PC-9 (cell line): ENCODE results near the gene TNNI3K. TPM values are rescaled to one million over a fixed set of nuclear protein-coding genes. Genes with fewer than 3 reads are reported as not detected.

Source experiments
- BruUV-seq: library from RNA; stranded (reverse); fragments of 400-500 nt; replicated peaks from 2 replicates; lab custom pipeline; 2021; lab: Mats Ljungman, UMichigan
- CTCF ChIA-PET: fragments of 300-600 bp; sonication (Branson Sonifier 250); formaldehyde crosslinking; loops from one replicate; lab custom pipeline; 2022; ENCODE audit warnings: antibody characterized with exemption; lab: Charles Lee
- POLR2A ChIA-PET: fragments of 300-600 bp; sonication (Branson Sonifier 250); formaldehyde crosslinking; loops from one replicate; lab custom pipeline; 2022; ENCODE audit warnings: antibody characterized with exemption; ENCODE audit not compliant: unreplicated experiment; lab: Charles Lee
- DNase-seq, 2 experiments: peaks; one replicate each; pipeline versions ENCODE4 v3.0.0 to v3.0.0-alpha.2; 2015 to 2022; ENCODE audit warnings: mixed read lengths in 1 of 2
- H2AFZ ChIP-seq: fragments of 200-600 bp; sonication (generic); 2 replicates; pipeline ENCODE4 v1.8.1; 2017; ENCODE audit warnings: antibody characterized with exemption
- H3F3A ChIP-seq: fragments of 200-600 bp; sonication (generic); 2 replicates; pipeline ENCODE4 v1.8.1; 2017; ENCODE audit warnings: antibody characterized with exemption, mild to moderate bottlenecking, low read depth; ENCODE audit not compliant: insufficient read depth
- H3K27ac ChIP-seq: fragments of 200-600 bp; sonication (generic); 2 replicates; pipeline ENCODE4 v1.6.1; 2016; ENCODE audit warnings: mixed run types
- H3K27me3 ChIP-seq: fragments of 200-600 bp; sonication (generic); 2 replicates; pipeline ENCODE4 v1.6.1; 2016; ENCODE audit warnings: low read depth, mixed run types; ENCODE audit not compliant: insufficient read depth
- H3K36me3 ChIP-seq: fragments of 200-600 bp; sonication (generic); 2 replicates; pipeline ENCODE4 v1.6.1; 2016; ENCODE audit warnings: low read depth, mixed run types
- H3K4me1 ChIP-seq: fragments of 200-600 bp; sonication (generic); replicated peaks from 2 replicates; pipeline ENCODE4 v1.6.1; 2016; ENCODE audit warnings: mixed run types; ENCODE audit not compliant: insufficient read depth
- H3K4me2 ChIP-seq: fragments of 200-600 bp; sonication (generic); 2 replicates; pipeline ENCODE4 v1.6.1; 2017; ENCODE audit warnings: mixed run types
- H3K4me3 ChIP-seq: fragments of 200-600 bp; sonication (generic); 2 replicates; pipeline ENCODE4 v1.6.1; 2016; ENCODE audit warnings: mixed run types
- H3K79me2 ChIP-seq: fragments of 200-600 bp; sonication (generic); 2 replicates; pipeline ENCODE4 v1.6.1; 2017; ENCODE audit warnings: low read depth, mixed run types
- H3K9me2 ChIP-seq: fragments of 200-600 bp; sonication (generic); 2 replicates; pipeline ENCODE4 v1.8.1; 2017; ENCODE audit warnings: mild to moderate bottlenecking; ENCODE audit not compliant: insufficient read depth
- H3K9me3 ChIP-seq: fragments of 200-600 bp; sonication (generic); 2 replicates; pipeline ENCODE4 v1.8.1; 2016; ENCODE audit warnings: low read depth; ENCODE audit not compliant: insufficient read depth
- H4K20me1 ChIP-seq: fragments of 200-600 bp; sonication (generic); 2 replicates; pipeline ENCODE4 v1.8.1; 2017; ENCODE audit not compliant: insufficient read depth
- EZH2 ChIP-seq: fragments of 200-600 bp; sonication (generic); IDR thresholded peaks from 2 replicates; pipeline ENCODE4 v1.8.0; 2017; ENCODE audit warnings: antibody characterized with exemption, low read depth
- intact Hi-C: fragments of 100-400 bp; cut with micrococcal nuclease; formaldehyde crosslinking; loops from one replicate; pipeline ENCODE4 v1.10.0; 2022; ENCODE audit not compliant: unreplicated experiment
- total RNA-seq: library from RNA; stranded (reverse); gene quantifications from 2 replicates; pipeline ENCODE4 v1.2.3, GENCODE V29; 2021
- TF ChIP-seq, protein P1 (sequence below): fragments of 200-600 bp; sonication (generic); conservative IDR thresholded peaks from 2 replicates; pipeline ENCODE4 v1.6.1; 2017; ENCODE audit warnings: mixed run types, antibody characterized with exemption, mild to moderate bottlenecking, moderate library complexity

Gene TNNI3K
- total RNA-seq, 1 experiment from 2014 or later = 1.4 TPM

DNA sequence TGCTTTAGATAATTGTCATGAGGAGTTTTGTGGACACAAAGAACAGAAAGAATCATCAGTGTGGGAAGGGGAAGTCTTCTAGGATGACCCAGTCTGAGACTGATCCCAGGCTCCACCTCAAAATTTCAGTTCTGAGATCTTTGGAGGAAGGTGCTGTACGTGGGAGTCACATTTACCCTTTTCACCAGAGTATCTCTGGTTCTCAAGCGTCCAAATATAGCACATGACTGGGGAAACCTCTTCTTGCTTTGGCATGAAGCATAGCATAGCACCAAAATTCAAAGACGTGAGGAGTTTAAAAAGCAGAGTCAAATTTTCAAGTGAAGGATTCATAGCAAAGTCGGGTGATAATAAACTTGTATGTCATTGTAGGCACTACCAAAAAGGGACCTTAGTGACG, 180.7 kb downstream of the TNNI3K start:
- no peaks in the 10 kb centered on the region for H3K79me2 ChIP-seq
- no peaks in the 10 kb centered on the region for H3K9me2 ChIP-seq
- no peaks in the 10 kb centered on the region for H4K20me1 ChIP-seq
- DNase-seq = no peak
- H3K9me3 ChIP-seq = no peaks in the 10 kb centered on the region
- no peaks in the 10 kb centered on the region for H3K27me3 ChIP-seq
- no peak overlapping the region for H3K27ac ChIP-seq
- ChIA-PET POLR2A (no interaction called here), CTCF (no interaction called here)
- no peak overlapping the region for H3K4me2 ChIP-seq
- intact Hi-C loops = no loop called here
- H2AFZ ChIP-seq = peak overlapping the region; percentile 52; the same call in 1 of the 2 replicates
- TF ChIP-seq EZH2 = no peak
- TF ChIP-seq, protein P1, sequence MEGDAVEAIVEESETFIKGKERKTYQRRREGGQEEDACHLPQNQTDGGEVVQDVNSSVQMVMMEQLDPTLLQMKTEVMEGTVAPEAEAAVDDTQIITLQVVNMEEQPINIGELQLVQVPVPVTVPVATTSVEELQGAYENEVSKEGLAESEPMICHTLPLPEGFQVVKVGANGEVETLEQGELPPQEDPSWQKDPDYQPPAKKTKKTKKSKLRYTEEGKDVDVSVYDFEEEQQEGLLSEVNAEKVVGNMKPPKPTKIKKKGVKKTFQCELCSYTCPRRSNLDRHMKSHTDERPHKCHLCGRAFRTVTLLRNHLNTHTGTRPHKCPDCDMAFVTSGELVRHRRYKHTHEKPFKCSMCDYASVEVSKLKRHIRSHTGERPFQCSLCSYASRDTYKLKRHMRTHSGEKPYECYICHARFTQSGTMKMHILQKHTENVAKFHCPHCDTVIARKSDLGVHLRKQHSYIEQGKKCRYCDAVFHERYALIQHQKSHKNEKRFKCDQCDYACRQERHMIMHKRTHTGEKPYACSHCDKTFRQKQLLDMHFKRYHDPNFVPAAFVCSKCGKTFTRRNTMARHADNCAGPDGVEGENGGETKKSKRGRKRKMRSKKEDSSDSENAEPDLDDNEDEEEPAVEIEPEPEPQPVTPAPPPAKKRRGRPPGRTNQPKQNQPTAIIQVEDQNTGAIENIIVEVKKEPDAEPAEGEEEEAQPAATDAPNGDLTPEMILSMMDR = no peak
- BruUV-seq = no TSS peak
- H3K4me3 ChIP-seq = no peak overlapping the region
- H3F3A ChIP-seq = no peaks in the 10 kb centered on the region
- H3K4me1 ChIP-seq = no peaks in the 10 kb centered on the region
- H3K36me3 ChIP-seq = no peaks in the 10 kb centered on the region

DNA sequence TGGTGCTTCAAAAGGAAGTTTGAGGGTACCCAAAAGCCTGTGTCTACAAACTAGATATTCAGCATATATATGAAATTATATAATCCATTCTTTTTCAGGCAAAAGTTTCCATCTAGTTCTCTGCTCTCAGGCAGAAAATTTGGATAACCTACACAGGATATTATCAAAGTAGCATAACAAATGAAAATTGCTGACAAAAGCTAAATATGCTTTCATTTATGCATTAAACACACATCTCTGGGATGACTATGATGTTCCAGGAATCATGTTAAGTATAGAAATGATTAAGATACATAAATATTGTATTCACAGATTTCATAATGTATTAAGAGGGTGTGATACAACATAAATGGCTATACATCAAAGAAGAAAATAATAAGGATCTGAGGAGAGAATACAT, 184.4 kb downstream of the TNNI3K start:
- Histone ChIP-seq H2AFZ (no peak overlapping the region), H3K79me2 (no peaks in the 10 kb centered on the region), H3K27me3 (no peaks in the 10 kb centered on the region), H3F3A (no peaks in the 10 kb centered on the region), H3K4me2 (no peak overlapping the region), H4K20me1 (no peaks in the 10 kb centered on the region), H3K9me2 (no peaks in the 10 kb centered on the region), H3K9me3 (no peaks in the 10 kb centered on the region), H3K27ac (no peak overlapping the region), H3K4me3 (no peak overlapping the region), H3K36me3 (no peaks in the 10 kb centered on the region), H3K4me1 (no peaks in the 10 kb centered on the region)
- DNase-seq = no peak
- CTCF ChIA-PET = no interaction called here
- POLR2A ChIA-PET = no interaction called here
- intact Hi-C loops = no loop called here
- TF ChIP-seq EZH2 = no peak
- TF ChIP-seq, protein P1 = no peak
- no TSS peak for BruUV-seq

DNA sequence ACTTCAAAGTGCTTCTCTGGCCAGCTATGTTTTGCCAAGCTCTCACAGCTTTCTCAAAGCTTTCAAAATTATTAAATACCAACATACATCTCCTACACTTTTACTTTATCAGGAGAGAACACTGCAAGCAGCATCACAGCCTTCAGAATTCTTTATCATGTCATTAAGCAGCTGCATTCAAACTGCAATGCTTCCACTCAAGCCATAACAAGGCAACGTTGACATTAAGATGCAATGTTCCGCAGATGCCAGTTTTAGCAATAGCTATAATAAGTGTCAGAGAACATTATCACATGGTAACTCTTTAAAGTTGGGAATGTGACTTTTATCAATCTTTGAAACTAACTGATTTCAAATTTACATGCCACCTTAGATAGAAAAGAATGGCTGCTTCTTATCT, 185.3 kb downstream of the TNNI3K start:
- Histone ChIP-seq H3K4me1 (no peaks in the 10 kb centered on the region), H3K9me3 (no peaks in the 10 kb centered on the region), H3K79me2 (no peaks in the 10 kb centered on the region), H3K4me3 (no peak overlapping the region), H2AFZ (no peak overlapping the region), H3K27ac (no peak overlapping the region), H4K20me1 (no peaks in the 10 kb centered on the region), H3K36me3 (no peaks in the 10 kb centered on the region), H3F3A (no peaks in the 10 kb centered on the region), H3K4me2 (no peak overlapping the region), H3K27me3 (no peaks in the 10 kb centered on the region), H3K9me2 (no peaks in the 10 kb centered on the region)
- CTCF ChIA-PET = no interaction called here
- intact Hi-C loops = no loop called here
- no TSS peak for BruUV-seq
- no peak for DNase-seq
- TF ChIP-seq EZH2 = no peak
- TF ChIP-seq, protein P1 = no peak
- POLR2A ChIA-PET = no interaction called here
